ENCODE results near the gene RGPD4.
"Not testable (repeated sequence)": the region's sequence is repeated elsewhere in the genome, so short reads cannot be mapped to it uniquely, and the experiment has no call there.

Gene RGPD4

DNA sequence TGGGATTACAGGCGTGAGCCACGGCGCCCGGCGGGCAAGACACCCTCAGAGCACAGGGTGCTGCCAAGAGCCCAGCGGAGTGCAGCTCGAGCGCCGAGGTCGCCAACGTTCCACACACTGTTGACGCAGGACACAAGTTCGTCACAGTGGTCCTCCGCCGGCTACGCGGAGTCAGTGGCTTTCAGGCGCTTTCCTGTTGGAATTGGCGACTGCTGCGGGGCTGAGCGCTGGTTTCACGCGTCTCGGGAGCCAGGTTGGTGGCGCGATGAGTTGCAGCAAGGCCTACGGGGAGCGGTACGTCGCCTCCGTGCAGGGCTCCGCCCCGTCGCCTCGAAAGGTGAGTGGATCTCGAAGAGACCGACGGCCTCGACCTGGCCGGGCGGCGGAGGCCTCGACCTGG lies at the start of gene RGPD4:
TSS of gene RGPD4 (plus strand) at position 144 of the 400 bp plus-strand sequence. CDS start at position 266, 122 bp downstream.
- not testable (repeated sequence) for H3K4me1 ChIP-seq (ENCODE audit: control insufficient read depth in 2 of 2, insufficient read depth in 2 of 2, low read length in 2 of 2); H3K9me3 ChIP-seq (ENCODE audit: control insufficient read depth in 2 of 2, low read length in 2 of 2); H3K36me3 ChIP-seq (ENCODE audit: control insufficient read depth in 2 of 2, insufficient read depth in 2 of 2, low read length in 2 of 2); H3K27ac ChIP-seq (ENCODE audit: low read depth in 2 of 2, low read length in 2 of 2); H3K4me3 ChIP-seq (ENCODE audit: low read length in 2 of 2); H3K9ac ChIP-seq (ENCODE audit: low read depth in 1 of 2, low read length in 2 of 2); H3K27me3 ChIP-seq (ENCODE audit: control insufficient read depth in 2 of 2, insufficient read depth in 2 of 2, low read length in 2 of 2)

GRCh38 chr2:107777974-107778373 lies 48.7 kb upstream of the RGPD4 start:
- Histone ChIP-seq H3K9ac (ENCODE audit: low read depth in 1 of 2, low read length in 2 of 2) (no peak overlapping the region), H3K27ac (ENCODE audit: low read depth in 2 of 2, low read length in 2 of 2) (no peak overlapping the region), H3K4me1 (ENCODE audit: control insufficient read depth in 2 of 2, insufficient read depth in 2 of 2, low read length in 2 of 2) (no peaks in the 10 kb centered on the region), H3K9me3 (ENCODE audit: control insufficient read depth in 2 of 2, low read length in 2 of 2) (no peaks in the 10 kb centered on the region), H3K36me3 (ENCODE audit: control insufficient read depth in 2 of 2, insufficient read depth in 2 of 2, low read length in 2 of 2) (no peaks in the 10 kb centered on the region), H3K4me3 (ENCODE audit: low read length in 2 of 2) (no peak overlapping the region), H3K27me3 (ENCODE audit: control insufficient read depth in 2 of 2, insufficient read depth in 2 of 2, low read length in 2 of 2) (no peaks in the 10 kb centered on the region)

DNA sequence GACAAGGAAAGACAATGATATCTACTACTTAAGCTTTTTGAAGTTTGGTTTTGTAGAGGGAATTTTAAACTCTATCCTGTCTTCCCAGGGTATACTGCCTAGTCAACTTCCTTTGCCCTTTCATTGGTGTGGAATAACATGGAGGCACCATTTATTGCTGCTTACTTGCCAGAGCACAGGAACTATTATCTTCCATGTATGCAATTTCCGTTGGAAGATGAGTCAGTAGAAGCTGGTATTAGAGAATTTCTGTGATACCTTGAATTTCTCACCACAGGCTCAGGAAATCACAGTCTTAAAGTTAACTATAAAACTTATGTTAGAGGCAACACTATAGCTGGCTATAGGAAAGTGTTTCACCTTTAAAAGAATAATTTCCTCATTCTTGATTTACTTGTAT lies 40.9 kb upstream of the RGPD4 start:
- H3K4me3 ChIP-seq (ENCODE audit: low read length in 2 of 2): no peak overlapping the region
- H3K9me3 ChIP-seq (ENCODE audit: control insufficient read depth in 2 of 2, low read length in 2 of 2): peaks cover 0 to 3% of the 10 kb centered on the region in 2 donors
- H3K27ac ChIP-seq (ENCODE audit: low read depth in 2 of 2, low read length in 2 of 2): no peak overlapping the region
- no peak overlapping the region for H3K9ac ChIP-seq (ENCODE audit: low read depth in 1 of 2, low read length in 2 of 2)
- no peaks in the 10 kb centered on the region for H3K27me3 ChIP-seq (ENCODE audit: control insufficient read depth in 2 of 2, insufficient read depth in 2 of 2, low read length in 2 of 2)
- H3K4me1 ChIP-seq (ENCODE audit: control insufficient read depth in 2 of 2, insufficient read depth in 2 of 2, low read length in 2 of 2): no peaks in the 10 kb centered on the region
- no peaks in the 10 kb centered on the region for H3K36me3 ChIP-seq (ENCODE audit: control insufficient read depth in 2 of 2, insufficient read depth in 2 of 2, low read length in 2 of 2)

- Histone ChIP-seq H3K27ac (ENCODE audit: low read depth in 2 of 2, low read length in 2 of 2) (no peak overlapping the region), H3K9me3 (ENCODE audit: control insufficient read depth in 2 of 2, low read length in 2 of 2) (peaks cover 0 to 3% of the 10 kb centered on the region in 2 donors), H3K36me3 (ENCODE audit: control insufficient read depth in 2 of 2, insufficient read depth in 2 of 2, low read length in 2 of 2) (no peaks in the 10 kb centered on the region), H3K4me1 (ENCODE audit: control insufficient read depth in 2 of 2, insufficient read depth in 2 of 2, low read length in 2 of 2) (no peaks in the 10 kb centered on the region), H3K27me3 (ENCODE audit: control insufficient read depth in 2 of 2, insufficient read depth in 2 of 2, low read length in 2 of 2) (no peaks in the 10 kb centered on the region), H3K4me3 (ENCODE audit: low read length in 2 of 2) (no peak overlapping the region), H3K9ac (ENCODE audit: low read depth in 1 of 2, low read length in 2 of 2) (no peak overlapping the region)
Observed at GRCh38 chr2:107790837-107791236, 35.9 kb upstream of the RGPD4 start.

- Histone ChIP-seq H3K36me3 (ENCODE audit: control insufficient read depth in 2 of 2, insufficient read depth in 2 of 2, low read length in 2 of 2) (no peaks in the 10 kb centered on the region), H3K9ac (ENCODE audit: low read depth in 1 of 2, low read length in 2 of 2) (no peak overlapping the region), H3K9me3 (ENCODE audit: control insufficient read depth in 2 of 2, low read length in 2 of 2) (no peaks in the 10 kb centered on the region), H3K4me3 (ENCODE audit: low read length in 2 of 2) (no peak overlapping the region), H3K4me1 (ENCODE audit: control insufficient read depth in 2 of 2, insufficient read depth in 2 of 2, low read length in 2 of 2) (no peaks in the 10 kb centered on the region), H3K27me3 (ENCODE audit: control insufficient read depth in 2 of 2, insufficient read depth in 2 of 2, low read length in 2 of 2) (no peaks in the 10 kb centered on the region), H3K27ac (ENCODE audit: low read depth in 2 of 2, low read length in 2 of 2) (no peak overlapping the region)
Observed at GRCh38 chr2:107801498-107801897, 25.2 kb upstream of the RGPD4 start.

DNA sequence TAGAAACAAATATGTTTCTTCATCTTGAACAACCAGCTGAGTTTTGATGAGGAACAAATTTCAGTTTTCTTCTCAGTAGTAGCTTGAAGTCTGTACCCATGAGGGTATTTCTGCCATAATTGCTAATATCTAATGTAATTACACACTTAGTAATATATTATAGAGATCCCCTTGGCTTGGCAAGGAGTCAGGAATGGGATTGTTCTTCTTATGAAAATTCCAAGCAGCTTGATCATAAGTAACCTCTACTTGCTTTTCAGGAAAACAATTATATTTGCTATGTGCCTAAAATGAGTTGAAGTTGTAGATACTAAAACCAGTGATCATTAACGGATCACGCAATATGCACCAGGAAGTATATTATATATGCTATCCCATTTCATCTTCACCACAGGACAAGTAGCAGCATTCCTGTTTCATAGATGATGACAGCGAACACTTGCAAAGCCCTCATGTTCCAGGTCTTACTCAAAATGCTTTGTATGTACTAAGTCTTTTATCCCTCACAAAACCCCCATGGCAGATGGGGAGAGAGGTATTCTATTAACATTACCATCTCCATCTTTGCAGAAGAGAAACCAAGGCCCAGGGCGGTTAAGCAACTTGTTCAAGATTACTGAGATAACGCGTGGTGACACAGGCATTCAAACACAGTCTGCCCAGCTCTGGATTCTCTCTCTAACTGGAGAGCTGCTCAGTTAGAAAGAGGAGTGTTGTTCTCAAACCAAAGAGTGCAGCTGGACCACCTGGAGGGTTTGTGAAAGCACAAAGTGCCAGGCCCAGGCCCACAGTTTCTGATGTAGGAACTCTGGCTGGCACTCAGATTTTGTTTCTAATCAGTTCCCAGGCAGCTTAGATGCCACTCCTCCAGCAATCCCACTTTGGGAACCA lies 21.8 kb upstream of the RGPD4 start:
- no peaks in the 10 kb centered on the region for H3K9me3 ChIP-seq (ENCODE audit: control insufficient read depth in 2 of 2, low read length in 2 of 2)
- no peak overlapping the region for H3K9ac ChIP-seq (ENCODE audit: low read depth in 1 of 2, low read length in 2 of 2)
- H3K4me1 ChIP-seq (ENCODE audit: control insufficient read depth in 2 of 2, insufficient read depth in 2 of 2, low read length in 2 of 2): no peaks in the 10 kb centered on the region
- no peaks in the 10 kb centered on the region for H3K27me3 ChIP-seq (ENCODE audit: control insufficient read depth in 2 of 2, insufficient read depth in 2 of 2, low read length in 2 of 2)
- H3K27ac ChIP-seq (ENCODE audit: low read depth in 2 of 2, low read length in 2 of 2): no peak overlapping the region
- no peaks in the 10 kb centered on the region for H3K36me3 ChIP-seq (ENCODE audit: control insufficient read depth in 2 of 2, insufficient read depth in 2 of 2, low read length in 2 of 2)
- H3K4me3 ChIP-seq (ENCODE audit: low read length in 2 of 2): no peak overlapping the region

DNA sequence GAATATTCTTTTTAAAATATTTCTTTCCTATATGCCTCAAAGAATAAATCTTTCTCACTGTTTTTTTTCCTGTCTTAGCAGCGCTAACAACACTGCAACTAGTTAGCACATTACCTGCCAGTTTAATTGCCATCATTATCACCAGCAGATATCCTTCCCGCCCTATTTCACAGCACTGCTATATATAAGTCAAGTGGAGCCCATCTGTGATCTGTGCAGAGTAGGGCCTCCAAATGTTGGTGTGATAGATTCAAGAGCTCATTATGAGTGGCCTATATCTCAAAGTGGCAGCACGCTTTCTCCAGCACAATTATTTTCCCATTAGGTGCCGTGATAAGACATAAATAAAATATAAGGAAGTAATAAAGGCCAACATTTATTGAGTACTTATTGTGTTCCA lies 19.8 kb upstream of the RGPD4 start:
- no peak overlapping the region for H3K4me3 ChIP-seq (ENCODE audit: low read length in 2 of 2)
- H3K27me3 ChIP-seq (ENCODE audit: control insufficient read depth in 2 of 2, insufficient read depth in 2 of 2, low read length in 2 of 2): no peaks in the 10 kb centered on the region
- H3K36me3 ChIP-seq (ENCODE audit: control insufficient read depth in 2 of 2, insufficient read depth in 2 of 2, low read length in 2 of 2): no peaks in the 10 kb centered on the region
- no peak overlapping the region for H3K27ac ChIP-seq (ENCODE audit: low read depth in 2 of 2, low read length in 2 of 2)
- H3K9ac ChIP-seq (ENCODE audit: low read depth in 1 of 2, low read length in 2 of 2): no peak overlapping the region
- H3K9me3 ChIP-seq (ENCODE audit: control insufficient read depth in 2 of 2, low read length in 2 of 2): no peaks in the 10 kb centered on the region
- no peaks in the 10 kb centered on the region for H3K4me1 ChIP-seq (ENCODE audit: control insufficient read depth in 2 of 2, insufficient read depth in 2 of 2, low read length in 2 of 2)

DNA sequence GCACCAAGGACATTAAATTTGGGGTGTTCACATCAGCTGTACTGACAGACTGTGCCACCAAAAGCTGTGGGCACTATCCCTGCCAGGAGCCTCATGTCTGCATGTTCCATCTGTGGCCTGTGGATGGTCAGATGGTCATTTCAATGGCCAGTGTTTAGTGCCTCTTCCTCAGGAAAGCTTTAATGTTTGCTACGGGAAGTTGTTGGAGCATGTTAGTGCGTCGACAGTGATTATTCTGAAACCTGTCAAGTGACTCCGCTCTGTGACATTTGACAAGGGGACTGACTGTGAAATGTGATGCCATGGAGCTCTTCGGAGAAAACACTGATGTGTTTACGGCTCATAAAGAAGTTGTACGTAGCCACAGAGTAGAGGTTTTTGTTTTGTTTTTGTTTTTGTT lies 18.7 kb upstream of the RGPD4 start:
- no peak overlapping the region for H3K9ac ChIP-seq (ENCODE audit: low read depth in 1 of 2, low read length in 2 of 2)
- H3K27ac ChIP-seq (ENCODE audit: low read depth in 2 of 2, low read length in 2 of 2): no peak overlapping the region
- no peaks in the 10 kb centered on the region for H3K4me1 ChIP-seq (ENCODE audit: control insufficient read depth in 2 of 2, insufficient read depth in 2 of 2, low read length in 2 of 2)
- no peaks in the 10 kb centered on the region for H3K9me3 ChIP-seq (ENCODE audit: control insufficient read depth in 2 of 2, low read length in 2 of 2)
- no peaks in the 10 kb centered on the region for H3K36me3 ChIP-seq (ENCODE audit: control insufficient read depth in 2 of 2, insufficient read depth in 2 of 2, low read length in 2 of 2)
- no peak overlapping the region for H3K4me3 ChIP-seq (ENCODE audit: low read length in 2 of 2)
- no peaks in the 10 kb centered on the region for H3K27me3 ChIP-seq (ENCODE audit: control insufficient read depth in 2 of 2, insufficient read depth in 2 of 2, low read length in 2 of 2)

DNA sequence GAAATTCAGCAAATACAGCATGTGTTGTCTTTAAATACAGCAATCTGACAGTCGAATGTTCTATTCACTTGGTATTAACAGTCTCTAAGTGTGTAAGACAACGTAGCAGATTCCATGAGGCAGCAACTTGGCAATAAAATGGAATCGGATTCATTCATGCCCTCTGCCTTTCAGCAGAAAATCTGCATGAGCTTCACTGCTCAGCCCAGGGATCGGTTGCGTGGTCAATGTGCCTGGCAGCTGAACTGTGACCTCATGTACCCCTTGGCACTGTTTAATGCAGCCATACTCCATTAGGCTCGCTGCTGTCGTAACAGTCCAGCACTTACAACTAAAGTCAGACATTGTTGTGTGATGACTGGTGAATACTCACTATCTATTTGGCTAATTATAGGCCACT lies 17.7 kb upstream of the RGPD4 start:
- Histone ChIP-seq H3K27ac (ENCODE audit: low read depth in 2 of 2, low read length in 2 of 2) (no peak overlapping the region), H3K4me3 (ENCODE audit: low read length in 2 of 2) (no peak overlapping the region), H3K9me3 (ENCODE audit: control insufficient read depth in 2 of 2, low read length in 2 of 2) (no peaks in the 10 kb centered on the region), H3K9ac (ENCODE audit: low read depth in 1 of 2, low read length in 2 of 2) (no peak overlapping the region), H3K27me3 (ENCODE audit: control insufficient read depth in 2 of 2, insufficient read depth in 2 of 2, low read length in 2 of 2) (no peaks in the 10 kb centered on the region), H3K36me3 (ENCODE audit: control insufficient read depth in 2 of 2, insufficient read depth in 2 of 2, low read length in 2 of 2) (no peaks in the 10 kb centered on the region), H3K4me1 (ENCODE audit: control insufficient read depth in 2 of 2, insufficient read depth in 2 of 2, low read length in 2 of 2) (no peaks in the 10 kb centered on the region)

DNA sequence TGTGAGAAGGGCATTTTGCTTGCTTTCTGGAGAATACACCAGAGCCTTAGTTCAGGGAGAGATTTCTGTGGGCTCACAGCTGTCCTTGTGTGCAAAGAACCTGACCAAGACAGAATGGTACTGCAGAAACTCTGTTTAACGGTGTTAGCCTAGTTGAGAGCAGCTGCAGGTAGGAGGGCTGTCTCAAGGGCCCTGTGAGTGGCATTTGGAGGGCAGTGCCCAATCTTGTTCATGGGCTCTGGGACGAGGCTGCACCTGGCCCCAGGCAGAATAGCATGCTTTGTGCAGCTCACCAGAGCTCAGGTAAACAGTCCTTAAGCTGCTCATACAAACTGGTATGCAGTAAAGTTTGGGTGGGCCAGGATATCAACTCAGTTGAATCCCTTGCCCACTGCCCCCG lies 16.9 kb upstream of the RGPD4 start:
- no peaks in the 10 kb centered on the region for H3K9me3 ChIP-seq (ENCODE audit: control insufficient read depth in 2 of 2, low read length in 2 of 2)
- H3K9ac ChIP-seq (ENCODE audit: low read depth in 1 of 2, low read length in 2 of 2): no peak overlapping the region
- H3K36me3 ChIP-seq (ENCODE audit: control insufficient read depth in 2 of 2, insufficient read depth in 2 of 2, low read length in 2 of 2): no peaks in the 10 kb centered on the region
- H3K4me3 ChIP-seq (ENCODE audit: low read length in 2 of 2): no peak overlapping the region
- H3K27ac ChIP-seq (ENCODE audit: low read depth in 2 of 2, low read length in 2 of 2): no peak overlapping the region
- no peaks in the 10 kb centered on the region for H3K4me1 ChIP-seq (ENCODE audit: control insufficient read depth in 2 of 2, insufficient read depth in 2 of 2, low read length in 2 of 2)
- no peaks in the 10 kb centered on the region for H3K27me3 ChIP-seq (ENCODE audit: control insufficient read depth in 2 of 2, insufficient read depth in 2 of 2, low read length in 2 of 2)

Data from mucosa of rectum (tissue), 2 donors.